ENCODE results near the gene COL21A1.

- TF ChIP-seq CTCF (IDR thresholded peaks at IDR 0.05) (no peak), POLR2A (IDR thresholded peaks at IDR 0.05) (no peak)
Observed at GRCh38 chr6:56102216-56102615, 145.2 kb downstream of the COL21A1 start.

Measured in uterus (tissue), 2 donors.